CD4-positive, CD25-positive, alpha-beta regulatory T cell (primary cell): ENCODE data around the gene NIBAN1. TPM values are rescaled to one million over a fixed set of nuclear protein-coding genes. Genes with fewer than 3 reads are reported as not detected.

ENCODE experiments used
- ATAC-seq, 2 donors: fragments of 150-1000 bp; cut with Tn5 transposase; one replicate each; pipeline ENCODE4 v1.10.0; 2021; ENCODE audit warnings: low read depth in 2 of 2, moderate number of reproducible peaks in 2 of 2, moderate library complexity in 1 of 2
- DNase-seq, 3 donors: peaks; one replicate each; pipeline versions ENCODE4 v3.0.0 to v3.0.0-alpha.2; 2012 to 2022; ENCODE audit warnings: mixed read lengths in 1 of 3
- H3K27ac ChIP-seq: one replicate; pipeline ENCODE4 v1.7.0; 2013; ENCODE audit warnings: mild to moderate bottlenecking, low read length; ENCODE audit not compliant: insufficient read depth, poor library complexity, severe bottlenecking
- H3K27me3 ChIP-seq: one replicate; pipeline ENCODE4 v1.7.0; 2013; ENCODE audit warnings: low read length; ENCODE audit not compliant: control insufficient read depth, insufficient read depth
- H3K36me3 ChIP-seq: one replicate; pipeline ENCODE4 v1.7.0; 2013; ENCODE audit warnings: mild to moderate bottlenecking, low read length, moderate library complexity; ENCODE audit not compliant: control insufficient read depth, insufficient read depth
- H3K4me1 ChIP-seq: 2 replicates; pipeline ENCODE4 v1.7.0; 2013; ENCODE audit warnings: mild to moderate bottlenecking, low read length; ENCODE audit not compliant: insufficient read depth, control insufficient read depth, poor library complexity, severe bottlenecking
- H3K4me3 ChIP-seq: one replicate; pipeline ENCODE4 v1.7.0; 2013; ENCODE audit warnings: low read depth, mild to moderate bottlenecking, low read length, moderate library complexity
- H3K9me3 ChIP-seq, 2 experiments: 1 replicate in 1 of 2; 2 replicates in 1 of 2; pipeline ENCODE4 v1.7.0; 2013; ENCODE audit warnings: low read length in 2 of 2, mild to moderate bottlenecking in 1 of 2, moderate library complexity in 1 of 2; ENCODE audit not compliant: control insufficient read depth in 2 of 2
- H3K27ac Mint-ChIP-seq, 3 donors: one replicate each; pipeline ENCODE4 v1.8.0; 2020 to 2022; ENCODE audit warnings: mild to moderate bottlenecking in 3 of 3, mixed read lengths in 3 of 3, moderate library complexity in 2 of 3
- H3K27me3 Mint-ChIP-seq: one replicate; pipeline ENCODE4 v1.8.0; 2022; ENCODE audit warnings: mild to moderate bottlenecking, mixed read lengths
- H3K36me3 Mint-ChIP-seq: one replicate; pipeline ENCODE4 v1.8.0; 2020; ENCODE audit warnings: mixed read lengths
- H3K4me1 Mint-ChIP-seq, 4 donors: one replicate each; pipeline ENCODE4 v1.8.0; 2020 to 2022; ENCODE audit warnings: mixed read lengths in 4 of 4, mild to moderate bottlenecking in 1 of 4
- H3K4me3 Mint-ChIP-seq, 4 donors: one replicate each; pipeline ENCODE4 v1.8.0; 2020 to 2022; ENCODE audit warnings: mild to moderate bottlenecking in 4 of 4, mixed read lengths in 4 of 4, moderate library complexity in 3 of 4
- H3K9me3 Mint-ChIP-seq, 7 donors: one replicate each; pipeline ENCODE4 v1.8.0; 2020 to 2022; ENCODE audit warnings: mixed read lengths in 7 of 7, mild to moderate bottlenecking in 3 of 7, moderate library complexity in 2 of 7
- polyA plus RNA-seq, 4 donors: library from polyadenylated mRNA; unstranded; fragments of 300-500 nt; fragmentation: Illumina TruSeq; gene quantifications; one replicate each; pipeline ENCODE4 v1.2.3, GENCODE V29; 2021
- total RNA-seq: library from RNA; stranded (reverse); gene quantifications from one replicate; pipeline ENCODE4 v1.2.3, GENCODE V29; 2022

NIBAN1 gene
- total and polyA plus RNA-seq, 5 donors from 2014 or later = 37.3 to 141 (median 57.9) TPM

GRCh38 chr1:184940694-184941409 lies 33.5 kb downstream of the NIBAN1 start:
- Mint-ChIP-seq H3K4me1 (peaks cover 44 to 76% (median 55%) of the 10 kb centered on the region in 4 donors), H3K36me3 (peaks cover 3% of the 10 kb centered on the region), H3K27ac (peak overlapping the region in 1 of 3 donors; percentile 29), H3K9me3 (peaks cover 0 to 2% (median 0%) of the 10 kb centered on the region in 7 donors), H3K27me3 (no peaks in the 10 kb centered on the region), H3K4me3 (peak overlapping the region in 1 of 4 donors; percentile 17)
- H3K27me3 ChIP-seq = no peaks in the 10 kb centered on the region
- no peaks in the 10 kb centered on the region for H3K4me1 ChIP-seq
- DNase-seq = no peak
- H3K4me3 ChIP-seq = no peak overlapping the region
- no peak for ATAC-seq
- no peak overlapping the region for H3K27ac ChIP-seq
- no peaks in the 10 kb centered on the region for H3K9me3 ChIP-seq
- peaks cover 11% of the 10 kb centered on the region for H3K36me3 ChIP-seq

GRCh38 chr1:184940226-184940625 lies 34.1 kb downstream of the NIBAN1 start:
- Histone ChIP-seq H3K36me3 (peaks cover 11% of the 10 kb centered on the region), H3K4me1 (no peaks in the 10 kb centered on the region), H3K9me3 (no peaks in the 10 kb centered on the region), H3K27me3 (no peaks in the 10 kb centered on the region), H3K4me3 (no peak overlapping the region), H3K27ac (no peak overlapping the region)
- peaks cover 40 to 75% (median 50%) of the 10 kb centered on the region in 4 donors for H3K4me1 Mint-ChIP-seq
- DNase-seq (no peak), ATAC-seq (no peak)
- H3K9me3 Mint-ChIP-seq = peaks cover 0 to 2% (median 0%) of the 10 kb centered on the region in 7 donors
- H3K4me3 Mint-ChIP-seq = no peak overlapping the region
- peak overlapping the region in 1 of 3 donors; percentile 3 for H3K27ac Mint-ChIP-seq
- H3K36me3 Mint-ChIP-seq = peaks cover 3% of the 10 kb centered on the region
- no peaks in the 10 kb centered on the region for H3K27me3 Mint-ChIP-seq

GRCh38 chr1:184937729-184938128 lies 36.6 kb downstream of the NIBAN1 start:
- peaks cover 15% of the 10 kb centered on the region for H3K36me3 ChIP-seq
- Mint-ChIP-seq H3K27ac (peak overlapping the region in 1 of 3 donors; percentile 28), H3K27me3 (no peaks in the 10 kb centered on the region), H3K9me3 (peaks cover 0 to 6% (median 0%) of the 10 kb centered on the region in 7 donors), H3K36me3 (peaks cover 10% of the 10 kb centered on the region), H3K4me3 (no peak overlapping the region), H3K4me1 (peaks cover 38 to 69% (median 49%) of the 10 kb centered on the region in 4 donors)
- no peaks in the 10 kb centered on the region for H3K4me1 ChIP-seq
- H3K27me3 ChIP-seq = no peaks in the 10 kb centered on the region
- H3K9me3 ChIP-seq = no peaks in the 10 kb centered on the region
- ATAC-seq = no peak
- H3K27ac ChIP-seq = no peak overlapping the region
- no peak for DNase-seq
- H3K4me3 ChIP-seq = no peak overlapping the region

- Histone ChIP-seq H3K4me3 (no peak overlapping the region), H3K9me3 (no peaks in the 10 kb centered on the region), H3K4me1 (peaks cover 3% of the 10 kb centered on the region), H3K27ac (no peak overlapping the region), H3K27me3 (no peaks in the 10 kb centered on the region), H3K36me3 (peaks cover 15% of the 10 kb centered on the region)
- peaks cover 10% of the 10 kb centered on the region for H3K36me3 Mint-ChIP-seq
- H3K4me3 Mint-ChIP-seq = no peak overlapping the region
- no peak for DNase-seq
- peak overlapping the region in 2 of 3 donors; percentile 9 to 26 for H3K27ac Mint-ChIP-seq
- H3K9me3 Mint-ChIP-seq = peaks cover 0 to 6% (median 0%) of the 10 kb centered on the region in 7 donors
- H3K27me3 Mint-ChIP-seq = no peaks in the 10 kb centered on the region
- no peak for ATAC-seq
- peaks cover 32 to 67% (median 45%) of the 10 kb centered on the region in 4 donors for H3K4me1 Mint-ChIP-seq
Observed at GRCh38 chr1:184935920-184936798, 38.1 kb downstream of the NIBAN1 start.

- Histone ChIP-seq H3K4me1 (peaks cover 14% of the 10 kb centered on the region), H3K9me3 (no peaks in the 10 kb centered on the region), H3K27ac (no peak overlapping the region), H3K4me3 (no peak overlapping the region), H3K36me3 (peaks cover 15% of the 10 kb centered on the region), H3K27me3 (no peaks in the 10 kb centered on the region)
- ATAC-seq (no peak), DNase-seq (no peak)
- Mint-ChIP-seq H3K27ac (peak overlapping the region in 1 of 3 donors; percentile 53), H3K9me3 (peaks cover 0 to 6% (median 0%) of the 10 kb centered on the region in 7 donors), H3K4me3 (no peak overlapping the region), H3K36me3 (peaks cover 7% of the 10 kb centered on the region), H3K27me3 (peaks cover 5% of the 10 kb centered on the region), H3K4me1 (peaks cover 14 to 62% (median 45%) of the 10 kb centered on the region in 4 donors)
Observed at GRCh38 chr1:184933944-184934343, 40.4 kb downstream of the NIBAN1 start.

- H3K4me3 ChIP-seq = no peak overlapping the region
- H3K4me1 ChIP-seq = peaks cover 14% of the 10 kb centered on the region
- H3K27ac ChIP-seq = no peak overlapping the region
- no peak overlapping the region for H3K27ac Mint-ChIP-seq
- no peak for DNase-seq
- no peak for ATAC-seq
- peaks cover 5% of the 10 kb centered on the region for H3K27me3 Mint-ChIP-seq
- H3K27me3 ChIP-seq = no peaks in the 10 kb centered on the region
- peaks cover 0 to 6% (median 0%) of the 10 kb centered on the region in 7 donors for H3K9me3 Mint-ChIP-seq
- no peaks in the 10 kb centered on the region for H3K9me3 ChIP-seq
- H3K36me3 ChIP-seq = peaks cover 16% of the 10 kb centered on the region
- H3K4me1 Mint-ChIP-seq = peaks cover 10 to 50% (median 35%) of the 10 kb centered on the region in 4 donors
- peaks cover 7% of the 10 kb centered on the region for H3K36me3 Mint-ChIP-seq
- no peak overlapping the region for H3K4me3 Mint-ChIP-seq
Observed at GRCh38 chr1:184932319-184932718, 42.0 kb downstream of the NIBAN1 start.

- H3K36me3 Mint-ChIP-seq = peaks cover 7% of the 10 kb centered on the region
- no peaks in the 10 kb centered on the region for H3K27me3 ChIP-seq
- H3K27ac Mint-ChIP-seq = no peak overlapping the region
- peaks cover 9 to 42% (median 30%) of the 10 kb centered on the region in 4 donors for H3K4me1 Mint-ChIP-seq
- no peak overlapping the region for H3K4me3 ChIP-seq
- peaks cover under 1 to 13% (median 4%) of the 10 kb centered on the region in 7 donors for H3K9me3 Mint-ChIP-seq
- peaks cover 18% of the 10 kb centered on the region for H3K36me3 ChIP-seq
- no peak overlapping the region for H3K4me3 Mint-ChIP-seq
- H3K9me3 ChIP-seq = no peaks in the 10 kb centered on the region
- ATAC-seq = no peak
- no peak for DNase-seq
- peaks cover 14% of the 10 kb centered on the region for H3K4me1 ChIP-seq
- no peak overlapping the region for H3K27ac ChIP-seq
- peaks cover 5% of the 10 kb centered on the region for H3K27me3 Mint-ChIP-seq
Observed at GRCh38 chr1:184931566-184931965, 42.7 kb downstream of the NIBAN1 start.
